Measurements from ENCODE around the gene DNAJC30. TPM values are rescaled to one million over a fixed set of nuclear protein-coding genes. Genes with fewer than 3 reads are reported as not detected.

The DNAJC30 gene
- total RNA-seq (1.8 and 3.8 TPM in 2 replicates), polyA plus RNA-seq (7.3 and 7.7 TPM in 2 replicates), polyA minus RNA-seq (ENCODE audit: low replicate concordance) (7.7 and 12.3 TPM in 2 replicates)
- 12.8 and 13.5 TPM in 2 replicates for polyA plus RNA-seq (2012)

- Histone ChIP-seq H4K20me1 (ENCODE audit: control insufficient read depth, extremely low read depth, insufficient read depth, low read length) (no peaks in the 10 kb centered on the region), H2AFZ (ENCODE audit: low read length) (peak within 1 kb of the TSS; percentile 97), H3K4me1 (ENCODE audit: control insufficient read depth, extremely low read depth, insufficient read depth, low read length) (peaks cover 6% of the 10 kb centered on the region), H3K27me3 (ENCODE audit: control insufficient read depth, insufficient read depth, low read length) (no peaks in the 10 kb centered on the region), H3K9me3 (ENCODE audit: control insufficient read depth, insufficient read depth, low read depth, low read length) (no peaks in the 10 kb centered on the region), H3K79me2 (ENCODE audit: control insufficient read depth, insufficient read depth, low read length) (peaks cover 41% of the 10 kb centered on the region), H3K4me2 (ENCODE audit: extremely low read depth, insufficient read depth, low read length) (peak within 1 kb of the TSS; percentile 96), H3K4me3 (replicated peaks in 1 of 4; ENCODE audit: control extremely low read depth in 1 of 4, insufficient read depth in 1 of 4, low read depth in 3 of 4, low read length in 4 of 4) (peak within 1 kb of the TSS; percentile 77 to 95 (median 80)), H3K9ac (ENCODE audit: insufficient read depth, low read length) (peak within 1 kb of the TSS; percentile 88), H3K36me3 (ENCODE audit: control insufficient read depth, insufficient read depth, low read length) (peaks cover 4% of the 10 kb centered on the region), H3K27ac (ENCODE audit: insufficient read depth, low read length) (peak within 1 kb of the TSS; percentile 92)
- TF ChIP-seq CTCF (conservative IDR thresholded peaks at IDR 0.05 in 1 of 2, IDR thresholded peaks at IDR 0.05 in 1 of 2; ENCODE audit: low read depth in 1 of 2, low read length in 2 of 2) (no peak), EZH2 (IDR thresholded peaks at IDR 0.05; ENCODE audit: low read length, missing control alignments) (no peak)
- DNase-seq (ENCODE audit: low read depth in 2 of 2): peak; percentile 95
Observed at GRCh38 chr7:73683056-73683787, at the start of gene DNAJC30, which contains the start of gene BUD23. Gene DNAJC30, minus strand, starts transcription at chr7:73683453. Its CDS starts 30 bp downstream, at chr7:73683423. Gene BUD23, plus strand, starts transcription at chr7:73683597. Its CDS starts 29 bp downstream, at chr7:73683626.

DNA sequence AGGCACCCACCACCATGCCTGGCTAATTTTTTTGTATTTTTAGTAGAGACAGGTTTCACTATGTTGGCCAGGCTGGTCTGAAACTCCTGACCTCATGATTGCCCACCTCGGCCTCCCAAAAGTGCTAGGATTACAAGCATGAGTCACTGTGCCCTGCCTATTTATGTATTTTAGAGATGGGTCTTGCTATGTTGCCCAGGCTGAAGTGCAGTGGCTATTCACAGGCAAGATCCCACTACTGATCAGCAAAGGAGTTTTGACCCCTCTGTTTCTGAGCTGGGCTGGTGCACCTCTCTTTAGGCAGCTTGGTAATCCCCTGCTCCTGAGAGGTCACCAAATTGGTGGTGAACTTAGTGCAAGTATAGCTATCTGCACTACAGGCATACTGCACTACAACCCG lies 49.1 kb upstream of the DNAJC30 start:
- Histone ChIP-seq H3K9ac (ENCODE audit: insufficient read depth, low read length) (no peak overlapping the region), H3K79me2 (ENCODE audit: control insufficient read depth, insufficient read depth, low read length) (peaks cover 4% of the 10 kb centered on the region), H3K27me3 (ENCODE audit: control insufficient read depth, insufficient read depth, low read length) (no peaks in the 10 kb centered on the region), H2AFZ (ENCODE audit: low read length) (no peak overlapping the region), H3K27ac (ENCODE audit: insufficient read depth, low read length) (no peak overlapping the region), H4K20me1 (ENCODE audit: control insufficient read depth, extremely low read depth, insufficient read depth, low read length) (no peaks in the 10 kb centered on the region), H3K36me3 (ENCODE audit: control insufficient read depth, insufficient read depth, low read length) (peaks cover 2% of the 10 kb centered on the region), H3K4me2 (ENCODE audit: extremely low read depth, insufficient read depth, low read length) (no peak overlapping the region), H3K4me1 (ENCODE audit: control insufficient read depth, extremely low read depth, insufficient read depth, low read length) (peaks cover 6% of the 10 kb centered on the region), H3K9me3 (ENCODE audit: control insufficient read depth, insufficient read depth, low read depth, low read length) (no peaks in the 10 kb centered on the region), H3K4me3 (replicated peaks in 1 of 4; ENCODE audit: control extremely low read depth in 1 of 4, insufficient read depth in 1 of 4, low read depth in 3 of 4, low read length in 4 of 4) (no peak overlapping the region)
- DNase-seq (ENCODE audit: low read depth in 2 of 2): no peak
- TF ChIP-seq EZH2 (IDR thresholded peaks at IDR 0.05; ENCODE audit: low read length, missing control alignments) (no peak), CTCF (conservative IDR thresholded peaks at IDR 0.05 in 1 of 2, IDR thresholded peaks at IDR 0.05 in 1 of 2; ENCODE audit: low read depth in 1 of 2, low read length in 2 of 2) (no peak)

- Histone ChIP-seq H3K79me2 (ENCODE audit: control insufficient read depth, insufficient read depth, low read length) (no peaks in the 10 kb centered on the region), H3K9me3 (ENCODE audit: control insufficient read depth, insufficient read depth, low read depth, low read length) (no peaks in the 10 kb centered on the region), H4K20me1 (ENCODE audit: control insufficient read depth, extremely low read depth, insufficient read depth, low read length) (no peaks in the 10 kb centered on the region), H2AFZ (ENCODE audit: low read length) (no peak overlapping the region), H3K27ac (ENCODE audit: insufficient read depth, low read length) (no peak overlapping the region), H3K9ac (ENCODE audit: insufficient read depth, low read length) (no peak overlapping the region), H3K27me3 (ENCODE audit: control insufficient read depth, insufficient read depth, low read length) (no peaks in the 10 kb centered on the region), H3K4me2 (ENCODE audit: extremely low read depth, insufficient read depth, low read length) (no peak overlapping the region), H3K36me3 (ENCODE audit: control insufficient read depth, insufficient read depth, low read length) (no peaks in the 10 kb centered on the region), H3K4me3 (replicated peaks in 1 of 4; ENCODE audit: control extremely low read depth in 1 of 4, insufficient read depth in 1 of 4, low read depth in 3 of 4, low read length in 4 of 4) (no peak overlapping the region), H3K4me1 (ENCODE audit: control insufficient read depth, extremely low read depth, insufficient read depth, low read length) (peaks cover 6% of the 10 kb centered on the region)
- no peak for DNase-seq (ENCODE audit: low read depth in 2 of 2)
- TF ChIP-seq EZH2 (IDR thresholded peaks at IDR 0.05; ENCODE audit: low read length, missing control alignments) (no peak), CTCF (conservative IDR thresholded peaks at IDR 0.05 in 1 of 2, IDR thresholded peaks at IDR 0.05 in 1 of 2; ENCODE audit: low read depth in 1 of 2, low read length in 2 of 2) (no peak)
Observed at GRCh38 chr7:73730485-73730884, 47.2 kb upstream of the DNAJC30 start.
